Esophagus squamous epithelium (tissue), 5 donors: Measurements from ENCODE around the gene CRYBG1. TPM values are rescaled to one million over a fixed set of nuclear protein-coding genes. Genes with fewer than 3 reads are reported as not detected.

Source experiments
- DNase-seq: peaks from one replicate; lab custom pipeline; 2025; lab: John Stamatoyannopoulos, UW
- H3K27ac ChIP-seq, 4 donors: fragments of 200-600 bp; sonication (generic); one replicate each; pipeline ENCODE4 v1.5.1; 2016 to 2019; ENCODE audit warnings: mild to moderate bottlenecking in 1 of 4
- H3K27me3 ChIP-seq, 4 donors: fragments of 200-600 bp; sonication (generic); 1 replicate in 3 of 4; 2 replicates in 1 of 4; pipeline versions ENCODE4 v1.5.1 to v1.6.0; 2017 to 2021; ENCODE audit warnings: antibody characterized with exemption in 1 of 4
- H3K36me3 ChIP-seq, 3 donors: fragments of 200-600 bp; sonication (generic); one replicate each; pipeline ENCODE4 v1.5.1; 2016 to 2019
- H3K4me1 ChIP-seq, 3 donors: fragments of 200-600 bp; sonication (generic); one replicate each; pipeline ENCODE4 v1.5.1; 2017 to 2019
- H3K4me3 ChIP-seq, 4 donors: fragments of 200-600 bp; sonication (generic); 1 replicate in 3 of 4; 2 replicates in 1 of 4; pipeline ENCODE4 v1.5.1; 2016 to 2019; ENCODE audit warnings: mild to moderate bottlenecking in 2 of 4, moderate library complexity in 1 of 4
- H3K9me3 ChIP-seq, 3 donors: fragments of 200-600 bp; sonication (generic); one replicate each; pipeline ENCODE4 v1.5.1; 2016 to 2019
- CTCF ChIP-seq, 6 experiments: fragments of 450-650 bp in 4 of 6; fragments of 200-600 bp in 2 of 6; sonication (generic) in 2 of 6; IDR thresholded peaks; one replicate each; pipeline ENCODE4 v1.5.1; 2016 to 2019; ENCODE audit warnings: antibody characterized with exemption in 6 of 6, mild to moderate bottlenecking in 4 of 6, moderate library complexity in 4 of 6
- POLR2A ChIP-seq, 4 donors: fragments of 450-650 bp; IDR thresholded peaks; one replicate each; pipeline ENCODE4 v1.6.1; 2017; ENCODE audit warnings: antibody characterized with exemption in 4 of 4, mild to moderate bottlenecking in 4 of 4, moderate library complexity in 3 of 4
- WGBS, 2 donors: methylation state at CpG; one replicate each; pipeline ENCODE4 v1.1.5; 2018; 5-methylcytosine and 5-hydroxymethylcytosine counted together
- intact Hi-C: fragments of 100-400 bp; cut with DNase I; formaldehyde crosslinking; loops from one replicate; pipeline ENCODE4 v1.15.0; 2022
- total RNA-seq, 4 donors: library from RNA; depleted of rRNA; stranded (reverse); fragments of >200 nt; gene quantifications; one replicate each; pipeline ENCODE4 v1.1.0, GENCODE V29; 2016
- donor health status: DM: yes; HTN: yes; CAD: no.

CRYBG1 gene
- total RNA-seq, 4 donors from 2014 or later = 119 to 185 (median 153) TPM

- no peaks in the 10 kb centered on the region for H3K9me3 ChIP-seq
- DNase-seq = no peak
- no peak overlapping the region for H3K4me3 ChIP-seq
- TF ChIP-seq POLR2A (IDR thresholded peaks at IDR 0.05) (no peak), CTCF (IDR thresholded peaks at IDR 0.05) (no peak)
- H3K36me3 ChIP-seq = no peaks in the 10 kb centered on the region
- intact Hi-C loops = no loop called here
- peak overlapping the region; percentile 29 to 77 (median 60) for H3K27ac ChIP-seq
- no peaks in the 10 kb centered on the region for H3K27me3 ChIP-seq
- peaks cover 15 to 99% (median 22%) of the 10 kb centered on the region in 3 donors for H3K4me1 ChIP-seq
- WGBS, 2 donors = 32 to 57% methylated on average over 1 of the region's 1 CpG
These were observed 20.7 kb downstream of the CRYBG1 start for GRCh38 chr6:106381223-106381622.

GRCh38 chr6:106381881-106382280 lies 21.4 kb downstream of the CRYBG1 start:
- no peak for DNase-seq
- H3K27me3 ChIP-seq = no peaks in the 10 kb centered on the region
- intact Hi-C loops = no loop called here
- 31 to 46% methylated on average over 1 of the region's 1 CpG for WGBS, 2 donors
- H3K4me3 ChIP-seq = no peak overlapping the region
- H3K27ac ChIP-seq = peak overlapping the region; percentile 29 to 77 (median 60)
- peaks cover 16 to 98% (median 22%) of the 10 kb centered on the region in 3 donors for H3K4me1 ChIP-seq
- peak in 1 of 6 experiments; percentile 9 for TF ChIP-seq CTCF (IDR thresholded peaks at IDR 0.05)
- no peak for TF ChIP-seq POLR2A (IDR thresholded peaks at IDR 0.05)
- H3K36me3 ChIP-seq = no peaks in the 10 kb centered on the region
- H3K9me3 ChIP-seq = no peaks in the 10 kb centered on the region

- Histone ChIP-seq H3K9me3 (no peaks in the 10 kb centered on the region), H3K4me3 (no peak overlapping the region), H3K27me3 (no peaks in the 10 kb centered on the region), H3K27ac (peak overlapping the region in 2 of 4 donors; percentile 27 to 77), H3K36me3 (no peaks in the 10 kb centered on the region), H3K4me1 (peaks cover 16 to 87% (median 22%) of the 10 kb centered on the region in 3 donors)
- no peak for DNase-seq
- intact Hi-C loops = no loop called here
- TF ChIP-seq CTCF (IDR thresholded peaks at IDR 0.05) (no peak), POLR2A (IDR thresholded peaks at IDR 0.05) (no peak)
- WGBS, 2 donors = 22 to 53% methylated on average over 2 of the region's 2 CpGs
These were observed 23.1 kb downstream of the CRYBG1 start for GRCh38 chr6:106383573-106383972.

GRCh38 chr6:106385530-106385929 lies 25.0 kb downstream of the CRYBG1 start:
- H3K36me3 ChIP-seq = no peaks in the 10 kb centered on the region

GRCh38 chr6:106387875-106388274 lies 27.4 kb downstream of the CRYBG1 start:
- TF ChIP-seq POLR2A (IDR thresholded peaks at IDR 0.05) (no peak), CTCF (IDR thresholded peaks at IDR 0.05) (no peak)
- Histone ChIP-seq H3K27me3 (no peaks in the 10 kb centered on the region), H3K27ac (no peak overlapping the region), H3K4me1 (peaks cover 5 to 87% (median 6%) of the 10 kb centered on the region in 3 donors), H3K9me3 (no peaks in the 10 kb centered on the region), H3K4me3 (no peak overlapping the region), H3K36me3 (no peaks in the 10 kb centered on the region)
- WGBS, 2 donors = 83 to 91% methylated on average over 3 of the region's 3 CpGs
- DNase-seq = no peak
- intact Hi-C loops = no loop called here

More at GRCh38 chr6:106385530-106385929, 25.0 kb downstream of the CRYBG1 start:
- DNase-seq = no peak
- no peak overlapping the region for H3K4me3 ChIP-seq
- no peaks in the 10 kb centered on the region for H3K27me3 ChIP-seq
- peaks cover 16 to 87% (median 18%) of the 10 kb centered on the region in 3 donors for H3K4me1 ChIP-seq
- H3K9me3 ChIP-seq = no peaks in the 10 kb centered on the region
- WGBS, 2 donors = 32 to 48% methylated on average over 6 of the region's 6 CpGs
- TF ChIP-seq CTCF (IDR thresholded peaks at IDR 0.05) (no peak), POLR2A (IDR thresholded peaks at IDR 0.05) (no peak)
- intact Hi-C loops = no loop called here
- H3K27ac ChIP-seq = peak overlapping the region in 3 of 4 donors; percentile 17 to 77 (median 38)
